Measurements from ENCODE around the gene CCDC68.

CCDC68 gene

DNA sequence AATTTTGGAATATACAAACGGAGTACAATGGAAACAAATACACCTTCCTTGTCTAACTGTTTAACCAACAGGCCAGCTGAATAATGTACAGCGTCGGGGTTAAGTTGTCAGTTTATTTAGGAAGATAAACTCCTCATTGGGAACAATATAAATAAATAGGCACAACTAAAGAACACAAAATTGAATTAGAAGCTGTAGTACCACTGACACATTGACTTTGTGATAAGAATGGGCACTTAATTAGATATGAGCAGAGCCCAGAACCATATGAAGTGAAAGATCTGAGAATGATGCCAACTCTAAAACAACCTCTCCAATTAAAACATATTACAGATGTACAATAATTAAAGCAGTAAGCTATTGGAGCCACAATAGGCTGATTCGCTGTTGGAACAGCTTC, 44.4 kb downstream of the CCDC68 start:
- no peak for DNase-seq

DNA sequence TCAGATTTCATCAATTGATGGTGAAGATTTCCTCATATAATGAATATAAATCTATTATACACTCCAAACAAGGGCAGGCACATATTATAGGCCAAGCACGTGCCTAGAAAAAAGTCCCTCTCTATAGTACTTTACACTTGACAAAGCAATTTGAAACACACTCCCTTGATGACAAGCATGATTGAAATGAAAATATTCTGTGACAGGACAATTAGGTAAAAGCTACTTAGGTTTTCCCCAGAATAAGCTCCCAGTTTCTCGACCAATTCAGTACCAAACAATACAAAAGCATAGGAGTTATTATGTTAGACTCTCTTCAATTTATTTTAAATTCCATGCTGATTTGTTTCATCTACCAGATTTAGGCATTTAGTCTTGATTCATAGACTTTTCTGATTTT, 47.7 kb downstream of the CCDC68 start:
- no peak for DNase-seq

DNA sequence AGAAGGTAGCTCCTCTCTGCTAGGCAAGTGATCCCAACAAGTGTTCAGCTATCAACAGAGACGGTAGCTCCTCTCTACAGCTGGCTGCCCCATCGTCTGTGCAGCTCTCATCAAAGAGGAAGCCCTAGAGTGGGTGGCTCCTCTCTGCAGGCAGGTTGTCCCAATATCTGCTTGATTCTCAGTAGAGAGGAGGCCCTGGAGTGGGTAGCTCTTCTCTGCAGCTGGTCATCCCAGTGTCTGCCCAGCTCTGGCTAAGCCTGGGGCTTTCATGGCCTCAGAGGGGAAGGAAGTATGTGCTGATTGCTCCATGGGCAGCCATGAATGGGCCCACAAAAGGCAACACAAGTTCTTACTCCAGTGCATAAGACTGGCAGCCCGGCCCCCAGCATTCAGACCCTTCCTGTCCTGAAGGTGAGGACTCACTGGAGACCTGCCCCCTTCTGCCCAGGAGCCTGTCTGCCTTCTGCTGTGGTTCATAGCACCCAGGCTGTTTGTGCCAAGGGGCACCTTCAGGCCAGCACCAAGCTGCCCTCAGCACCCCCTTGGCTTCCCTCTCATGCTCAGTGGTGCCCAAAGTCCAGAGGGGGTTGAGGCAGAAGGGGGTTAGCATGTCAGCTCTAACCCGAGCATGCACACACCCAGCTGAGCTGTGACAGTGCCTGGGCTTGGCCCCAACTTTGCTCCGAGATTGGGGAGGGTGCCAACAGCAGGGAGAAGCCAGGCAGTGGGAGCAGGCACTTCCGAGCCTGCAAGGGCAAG, 48.9 kb downstream of the CCDC68 start:
- DNase-seq: no peak

DNA sequence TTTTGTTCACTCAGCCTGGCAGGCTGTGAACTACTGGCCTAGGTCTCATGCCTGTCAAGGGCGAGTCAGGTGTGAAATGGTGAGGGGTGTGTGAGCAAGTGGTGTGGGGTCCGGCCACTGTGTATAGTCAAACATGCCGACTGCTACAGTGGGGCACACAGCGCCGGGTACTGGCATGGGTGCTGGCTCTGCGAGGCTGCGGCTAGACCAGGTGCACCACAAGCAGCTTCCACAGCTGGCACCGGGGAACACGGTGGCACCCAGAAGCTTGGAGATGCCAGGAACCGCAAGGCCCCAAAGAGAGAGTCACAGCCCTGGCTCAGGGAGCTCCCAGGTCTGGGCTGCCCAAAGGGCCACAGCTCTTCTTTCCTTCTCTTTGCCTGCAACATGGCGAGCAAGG, 49.7 kb downstream of the CCDC68 start:
- no peak for DNase-seq

DNA sequence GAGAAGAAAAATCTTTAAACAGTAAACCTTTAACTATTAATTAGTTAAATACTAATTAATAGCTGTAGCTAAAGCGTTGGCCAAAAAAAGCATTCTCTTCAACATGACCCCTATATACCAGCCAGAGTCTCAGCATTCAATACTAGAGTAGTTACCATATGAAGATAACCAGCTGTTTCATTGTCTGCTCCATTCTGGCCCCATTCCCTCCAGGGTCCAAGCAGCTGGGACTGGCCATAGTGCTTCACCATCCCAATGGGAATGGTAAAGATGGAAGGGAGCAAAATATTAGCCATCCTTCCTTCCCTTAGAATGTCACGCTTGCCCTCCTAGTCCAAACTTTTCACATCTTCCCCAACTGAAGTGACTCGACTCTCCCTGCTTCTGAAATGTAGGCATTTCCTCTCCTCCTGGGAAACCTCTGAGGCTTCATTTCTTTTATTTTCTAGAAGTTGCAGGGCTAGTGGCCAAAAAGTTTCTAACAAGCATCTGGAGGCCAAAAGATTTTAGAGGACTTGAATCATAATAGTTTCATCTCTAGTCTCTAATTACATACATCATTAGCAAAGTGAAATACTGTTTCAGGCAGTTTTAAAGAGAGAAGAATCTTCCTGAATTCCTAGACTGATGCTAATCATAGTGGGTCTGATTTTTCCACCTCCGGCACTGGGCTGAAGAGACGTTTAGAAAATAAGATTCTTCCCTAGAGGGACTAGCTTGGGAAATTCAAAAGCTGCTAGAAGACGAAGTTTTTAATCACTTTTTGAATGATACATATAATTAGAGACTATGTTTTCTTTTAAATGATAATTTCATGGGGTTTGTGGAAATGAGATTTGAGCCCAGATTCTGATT, 52.7 kb downstream of the CCDC68 start:
- DNase-seq: no peak

DNA sequence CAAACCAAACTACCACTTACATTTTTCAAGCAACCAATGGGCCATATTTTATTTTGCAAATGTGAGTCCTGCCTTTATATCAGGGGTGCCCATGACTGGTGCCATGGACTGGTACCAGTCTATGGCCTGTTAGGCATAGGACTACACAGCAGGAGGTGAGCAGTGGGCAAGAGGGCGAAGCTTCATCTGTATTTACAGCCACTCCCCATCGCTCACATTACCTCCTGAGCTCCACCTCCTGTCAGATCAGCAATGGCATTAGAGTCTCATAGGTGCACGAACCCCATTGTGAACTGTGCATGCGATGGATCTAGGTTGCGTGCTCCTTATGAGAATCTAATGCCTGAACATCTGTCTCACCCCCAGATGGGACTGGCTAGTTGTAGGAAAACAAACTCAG, 53.6 kb downstream of the CCDC68 start:
- no peak for DNase-seq

DNA sequence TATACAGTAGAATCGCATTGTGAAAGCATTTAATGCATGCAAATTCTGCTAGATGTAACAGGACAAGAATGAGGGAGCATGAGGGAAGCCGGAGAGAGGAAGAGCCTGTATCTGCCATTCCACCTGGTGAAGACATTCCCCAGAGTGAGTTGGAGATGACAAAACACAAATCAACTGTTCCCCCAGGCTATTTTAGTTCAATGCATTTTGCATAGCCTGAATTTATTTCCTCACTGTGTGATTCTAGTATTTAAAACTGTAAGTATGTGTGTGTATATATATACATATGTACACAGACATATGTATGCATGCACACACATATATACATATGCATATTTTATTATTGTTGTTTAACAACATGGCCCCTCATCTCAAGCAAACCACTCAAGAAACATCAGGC, 54.7 kb downstream of the CCDC68 start:
- no peak for DNase-seq

DNA sequence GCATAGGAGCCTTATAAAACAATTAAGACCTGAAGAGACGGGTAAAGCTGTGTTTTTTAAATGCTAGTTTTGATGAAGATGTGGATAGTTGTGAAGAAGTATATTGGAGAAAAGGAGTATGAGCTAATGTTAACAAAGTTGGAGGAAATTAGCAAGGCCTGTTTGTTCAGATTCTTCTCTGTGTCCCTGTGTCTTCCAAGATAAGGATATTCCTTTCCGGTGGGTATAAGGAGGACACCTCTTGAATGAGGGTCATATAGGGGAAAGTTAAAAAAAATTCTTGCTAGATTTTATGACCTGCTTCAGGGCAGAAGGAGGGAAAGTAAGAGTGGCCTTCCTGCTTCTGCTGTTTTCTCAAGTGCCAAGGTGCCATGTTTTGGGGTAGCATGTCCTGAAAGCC, 59.0 kb downstream of the CCDC68 start:
- DNase-seq: no peak

DNA sequence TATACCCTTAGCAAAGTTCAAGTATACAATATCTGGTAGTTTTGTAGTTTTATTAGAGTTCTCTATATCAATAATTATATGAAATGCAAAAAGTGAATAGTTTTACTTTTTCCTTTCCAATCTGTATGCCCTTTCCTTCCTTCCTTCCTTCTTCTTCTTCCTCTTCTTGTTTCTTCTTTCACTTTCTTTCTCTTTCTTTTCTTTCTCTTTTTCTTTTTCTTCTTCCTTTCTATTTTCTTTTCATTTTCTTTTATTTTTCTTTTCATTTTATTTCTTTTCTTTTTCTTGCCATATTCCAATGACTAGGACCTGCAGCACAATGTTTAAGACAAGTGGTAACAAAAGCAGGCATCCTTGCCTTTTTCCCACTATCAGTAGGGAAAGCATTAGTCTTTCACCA, 59.8 kb downstream of the CCDC68 start:
- no peak for DNase-seq

DNA sequence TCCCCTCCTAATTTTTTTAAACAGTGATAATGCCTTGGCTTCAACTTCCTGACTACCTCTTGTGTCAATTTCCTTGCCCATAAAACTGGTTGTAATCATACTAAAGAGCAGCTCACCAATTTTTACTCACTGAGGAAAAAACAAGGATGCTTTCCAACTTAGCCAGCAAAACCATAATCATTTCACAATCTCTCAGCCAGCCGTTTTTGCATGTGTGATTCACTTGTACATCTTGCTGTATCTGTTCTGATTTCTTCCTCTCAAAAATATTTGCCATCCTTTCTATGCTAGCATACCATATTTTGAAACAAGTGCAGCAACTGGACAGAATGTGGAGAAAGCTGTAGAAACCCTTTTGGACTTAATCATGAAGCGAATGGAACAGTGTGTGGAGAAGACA, 70.3 kb downstream of the CCDC68 start:
- DNase-seq: no peak

DNA sequence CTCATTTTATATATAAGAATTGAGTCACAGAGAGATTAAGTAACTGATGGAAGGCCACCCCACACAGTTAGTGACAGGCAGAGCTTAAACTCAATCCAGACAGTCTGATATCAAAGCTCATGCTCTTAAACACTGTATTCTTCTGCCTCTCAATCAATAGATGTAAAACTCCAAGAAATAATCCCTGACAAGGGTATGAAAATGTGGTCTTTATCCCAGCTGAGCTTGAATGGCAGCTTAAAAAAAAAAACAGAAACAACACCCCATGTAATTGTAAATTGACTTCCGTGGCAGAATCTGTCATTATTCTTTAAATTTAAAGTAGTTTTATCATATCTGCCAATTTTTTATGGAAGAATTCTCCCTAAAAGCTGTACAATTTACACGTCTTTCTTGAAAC, 70.9 kb downstream of the CCDC68 start:
- no peak for DNase-seq

DNA sequence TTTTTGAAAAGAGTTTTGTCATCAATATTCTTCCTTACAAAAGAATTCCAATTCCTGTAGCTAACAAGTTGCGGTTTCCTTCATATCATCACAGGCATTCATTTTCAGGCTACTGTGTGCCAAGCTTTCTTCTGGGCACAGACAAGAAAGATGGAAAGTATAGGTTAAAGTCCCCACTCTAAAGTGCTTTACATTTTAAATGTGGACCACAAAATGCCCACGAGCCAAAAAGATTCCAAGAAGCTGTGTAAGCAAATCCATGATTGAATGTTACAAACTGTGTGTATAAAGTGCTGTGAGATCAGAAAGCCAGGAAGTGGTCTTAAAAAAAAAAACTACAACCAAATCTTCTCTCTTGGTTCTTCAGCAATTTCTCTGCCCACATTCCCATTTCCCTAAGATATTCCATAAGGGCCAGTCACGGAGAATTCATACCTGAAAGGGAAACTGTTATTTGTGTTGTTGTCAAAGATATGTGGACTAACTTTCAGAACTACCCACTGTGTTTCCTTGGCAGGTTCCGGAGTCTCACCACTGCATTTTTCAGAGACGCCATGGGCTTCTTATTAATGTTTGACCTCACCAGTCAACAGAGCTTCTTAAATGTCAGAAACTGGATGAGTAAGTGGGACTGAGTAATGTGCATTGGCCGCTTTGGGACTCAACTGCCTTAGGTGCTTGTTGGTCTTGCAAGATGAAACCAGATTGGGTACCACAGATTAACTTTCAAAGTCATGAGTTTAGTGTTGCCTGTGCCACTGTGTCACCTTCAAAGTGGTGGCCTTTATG, 75.3 kb downstream of the CCDC68 start:
- no peak for DNase-seq

DNA sequence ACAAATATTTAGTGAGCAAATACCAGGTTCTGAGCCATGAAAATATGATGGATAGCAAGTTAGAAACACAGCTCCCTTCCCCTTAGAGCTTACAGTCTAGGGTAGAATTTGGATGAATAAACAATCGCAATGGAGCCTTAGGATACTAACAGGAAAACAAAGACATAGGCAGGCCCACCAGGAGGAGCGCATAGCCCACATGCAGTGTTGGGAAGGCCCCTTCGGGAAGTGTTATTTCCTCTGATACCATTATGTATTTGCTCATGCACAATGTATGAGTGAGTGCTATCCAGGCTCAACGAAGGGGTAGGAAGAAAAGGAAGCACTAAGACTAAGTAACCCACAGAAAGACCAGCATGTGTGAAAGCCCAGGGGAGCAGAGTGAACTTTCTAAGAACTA, 76.9 kb downstream of the CCDC68 start:
- no peak for DNase-seq

DNA sequence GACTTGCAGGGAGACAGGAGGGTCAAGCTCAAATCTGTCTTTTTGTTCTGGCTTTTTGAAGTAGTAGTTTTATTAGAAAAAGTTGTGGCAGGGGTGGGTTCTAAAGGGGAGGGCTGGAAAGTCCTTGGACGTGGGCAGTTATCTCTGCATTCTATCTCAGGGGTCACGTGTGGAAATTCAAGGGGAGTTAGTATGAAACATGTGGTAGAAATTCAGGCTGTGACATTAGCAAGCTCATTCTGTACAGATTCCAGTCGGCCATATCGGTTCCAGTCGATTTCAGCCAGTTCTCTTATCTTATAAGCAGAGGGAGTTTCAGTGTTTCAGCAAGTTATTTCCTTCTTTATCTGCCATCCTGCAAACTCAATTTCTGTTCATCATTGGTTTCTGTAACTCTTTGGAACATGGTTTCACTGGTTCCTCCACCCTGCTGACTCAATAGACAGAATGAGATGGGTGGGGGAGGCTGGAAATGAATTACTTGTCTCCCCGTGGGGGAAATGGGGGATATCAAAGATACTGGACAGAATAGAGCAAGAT, 78.0 kb downstream of the CCDC68 start:
- DNase-seq: no peak

DNA sequence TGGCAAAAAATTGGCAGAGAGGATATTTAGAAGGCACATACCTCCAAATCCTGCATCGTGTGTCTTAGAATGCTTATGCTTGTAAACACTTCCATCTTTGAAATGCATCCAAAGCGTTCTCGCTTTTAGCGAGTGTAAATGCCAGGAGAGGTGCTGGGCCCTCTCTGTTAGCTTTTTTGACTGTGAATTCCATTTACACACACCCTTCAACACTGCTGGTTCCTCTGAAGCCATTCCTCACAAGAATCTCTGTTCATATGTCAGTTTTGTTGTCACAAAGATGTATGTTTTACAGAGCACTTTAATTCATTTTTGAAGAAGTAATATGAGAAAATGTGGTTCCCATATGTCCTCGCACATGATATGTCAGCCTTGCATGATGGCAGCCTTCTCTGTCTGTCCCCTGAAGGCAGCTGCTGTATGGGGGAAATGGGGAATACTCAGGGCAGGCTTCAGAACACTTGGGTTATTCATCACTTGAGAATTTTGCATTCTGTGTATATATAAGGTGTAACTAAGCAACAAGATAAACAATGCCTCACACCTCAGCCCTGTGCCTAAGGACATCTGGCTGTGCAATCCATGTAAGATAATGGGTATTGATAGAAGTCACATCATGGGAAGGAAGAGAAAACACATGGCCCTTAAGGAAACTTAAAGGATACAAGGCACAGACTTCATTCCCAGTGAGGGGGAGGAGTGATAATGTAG, 78.7 kb downstream of the CCDC68 start:
- no peak for DNase-seq

DNA sequence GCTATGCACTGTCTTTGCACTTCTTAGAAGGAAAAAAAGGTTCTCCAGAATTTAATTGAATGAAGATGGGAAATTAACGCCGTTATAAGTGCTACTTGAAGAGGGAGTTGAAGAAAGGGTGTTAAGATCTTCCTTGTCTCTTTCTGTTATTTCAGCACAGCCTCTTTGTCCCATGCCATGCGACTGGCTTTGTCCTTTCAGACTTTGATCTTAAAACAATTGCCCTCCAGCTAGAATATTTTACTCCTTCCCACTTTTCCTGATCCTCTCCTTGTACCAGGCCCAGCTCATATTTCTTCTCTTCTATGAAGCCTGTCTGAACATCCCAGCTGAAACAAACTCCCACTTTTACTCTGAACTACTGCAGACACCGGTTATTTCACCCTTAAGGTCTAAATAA, 79.6 kb downstream of the CCDC68 start:
- DNase-seq: no peak

DNA sequence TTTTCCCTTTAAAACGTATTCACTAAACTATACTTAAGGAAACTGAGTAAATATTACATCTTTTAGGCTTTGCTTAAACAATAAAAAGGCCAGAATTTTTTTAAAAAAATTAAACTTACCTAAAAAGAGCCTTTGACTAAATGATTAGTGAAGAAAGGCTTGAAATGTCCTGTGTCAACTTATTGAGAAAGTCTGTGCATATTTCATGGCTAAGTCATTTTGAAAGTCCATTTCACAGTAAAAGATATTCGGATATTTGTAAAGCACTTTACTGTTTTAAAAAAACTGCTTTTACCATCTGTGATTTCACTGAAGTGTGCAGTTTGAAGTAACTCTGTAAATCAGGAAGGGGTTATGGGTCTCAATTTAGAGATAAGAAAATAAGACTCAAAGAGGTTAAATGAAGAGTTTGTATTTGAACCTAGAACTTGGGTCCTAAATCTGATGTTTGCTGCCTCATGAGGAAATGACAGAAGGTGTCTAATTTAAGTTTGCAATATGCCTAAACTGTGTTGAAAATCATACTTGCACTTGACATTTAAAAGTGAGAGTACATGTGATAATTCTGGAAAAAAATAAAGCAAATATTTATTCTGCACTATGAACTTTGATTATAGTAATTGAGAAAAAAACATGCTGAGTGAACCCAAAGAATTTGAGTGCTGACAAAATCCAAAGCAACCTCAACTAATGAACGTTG, 80.5 kb downstream of the CCDC68 start:
- DNase-seq: no peak

DNA sequence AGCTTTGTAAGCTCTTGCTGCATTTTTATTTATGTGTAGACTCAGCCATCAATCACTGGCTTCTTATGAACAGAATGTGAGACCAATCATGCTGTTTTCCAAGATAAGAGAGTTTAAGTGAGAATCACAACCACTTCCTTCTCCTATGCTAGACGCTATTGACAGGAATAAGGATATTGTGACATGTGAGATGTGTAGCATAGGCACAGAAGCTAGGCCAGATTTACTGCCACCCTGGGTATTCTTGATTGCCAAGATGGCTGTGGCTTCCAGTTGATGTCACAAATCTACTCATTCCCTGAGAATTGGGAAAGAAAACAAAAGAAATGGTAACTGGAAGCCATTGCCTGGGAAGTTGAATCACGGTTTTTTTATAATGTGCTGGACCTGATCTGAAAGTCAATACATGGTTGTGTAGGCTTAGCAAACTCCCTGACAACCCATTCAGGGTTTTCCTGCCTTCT, 81.1 kb downstream of the CCDC68 start:
- no peak for DNase-seq

DNA sequence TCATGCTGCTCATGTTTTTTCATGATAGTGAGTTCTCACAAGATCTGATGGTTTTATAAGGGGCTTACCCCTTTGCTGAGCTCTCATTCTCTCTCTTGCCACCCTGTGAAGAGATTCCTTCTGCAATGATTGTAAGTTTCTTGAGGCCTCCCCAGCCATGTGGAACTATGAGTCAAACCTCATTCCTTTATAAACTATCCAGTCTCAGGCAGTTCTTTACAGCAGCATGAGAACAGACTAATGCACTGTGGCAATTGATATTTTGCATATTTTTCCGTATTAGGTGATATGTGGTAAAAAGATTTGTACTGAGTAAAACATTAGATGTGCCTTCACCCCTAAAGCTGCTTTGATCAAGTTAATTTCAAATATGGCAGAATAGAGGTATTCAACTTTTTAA, 82.2 kb downstream of the CCDC68 start:
- no peak for DNase-seq

DNA sequence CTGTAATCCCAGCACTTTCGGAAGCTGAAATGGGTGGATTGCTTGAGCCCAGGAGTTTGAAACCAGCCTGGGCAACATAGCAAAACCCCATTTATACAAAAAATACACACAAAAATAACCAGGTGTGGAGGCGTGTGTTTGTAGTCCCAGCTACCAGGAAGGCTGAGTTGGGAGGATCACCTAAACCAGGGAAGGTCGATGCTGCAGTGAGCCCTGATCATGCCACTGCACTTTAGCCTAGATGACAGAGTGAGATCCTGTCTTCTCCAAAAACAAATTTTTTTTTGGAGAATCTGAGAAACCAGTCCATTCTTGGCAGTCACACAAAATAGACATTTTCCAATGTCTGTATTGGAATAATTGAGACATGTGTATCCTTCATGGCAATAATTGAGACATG, 84.2 kb downstream of the CCDC68 start:
- DNase-seq: no peak

DNA sequence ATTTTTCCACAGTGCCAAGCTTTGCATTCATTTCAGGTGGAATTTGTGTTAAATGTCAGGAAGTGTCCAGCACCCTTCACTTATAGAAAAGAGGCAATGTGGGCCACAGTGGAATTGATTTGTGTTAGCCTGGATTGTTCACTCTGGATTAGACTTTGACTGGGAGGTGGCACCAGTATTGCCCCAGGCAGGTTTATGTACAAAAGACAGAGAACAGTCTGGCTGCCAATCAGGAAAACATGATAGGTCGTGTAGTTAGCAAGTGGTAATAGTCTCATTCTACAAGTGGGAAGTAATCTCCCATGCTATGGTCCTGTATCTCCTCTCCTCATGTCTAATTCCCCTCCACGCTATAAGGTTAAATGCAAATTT, 85.4 kb downstream of the CCDC68 start:
- no peak for DNase-seq

DNA sequence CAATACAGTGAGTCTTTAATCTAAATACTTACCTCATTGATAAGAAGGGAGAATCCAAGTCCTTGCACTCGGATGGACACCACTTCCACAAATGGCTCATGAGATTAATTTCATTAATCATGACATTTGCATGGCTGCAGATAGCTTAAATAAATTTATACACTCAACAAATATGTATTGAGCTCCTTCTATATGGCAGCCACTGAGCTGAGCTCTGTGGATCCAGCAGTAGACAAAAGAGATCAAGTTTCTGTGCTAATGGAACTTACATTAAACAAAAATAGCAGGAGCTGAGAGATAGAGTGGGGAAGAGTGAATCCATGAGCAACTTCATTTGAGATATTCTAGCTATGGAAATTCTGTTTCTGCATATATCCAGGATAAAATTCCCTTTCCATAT, 86.6 kb downstream of the CCDC68 start:
- DNase-seq: no peak
